Occipital lobe (tissue), 3 donors: ENCODE results near the gene SYNGR3. TPM values are rescaled to one million over a fixed set of nuclear protein-coding genes. Genes with fewer than 3 reads are reported as not detected.

Experiments used
- DNase-seq: peaks from one replicate; lab custom pipeline; 2025; lab: John Stamatoyannopoulos, UW
- small RNA-seq: library from RNA; depleted of rRNA; stranded (forward); fragments of <200 nt; gene quantifications from one replicate; pipeline ENCODE3, GENCODE V24; 2014
- total RNA-seq: library from RNA; depleted of rRNA; stranded (reverse); fragments of >200 nt; gene quantifications from one replicate; pipeline ENCODE4 v1.2.3, GENCODE V29; 2014

The SYNGR3 gene
- total RNA-seq, 1 donor from 2014 or later: 81.3 TPM

- no peak for DNase-seq
These were observed 49.7 kb downstream of the SYNGR3 start for GRCh38 chr16:2039274-2040031.

GRCh38 chr16:2040041-2040786, 50.4 kb downstream of the SYNGR3 start:
- no peak for DNase-seq

- no peak for DNase-seq
These were observed 51.2 kb downstream of the SYNGR3 start for GRCh38 chr16:2040787-2041522.

- no peak for DNase-seq
These were observed 52.6 kb downstream of the SYNGR3 start for GRCh38 chr16:2042171-2042985.

- DNase-seq: no peak
These were observed 53.4 kb downstream of the SYNGR3 start for GRCh38 chr16:2042986-2043666.

Small RNA genes within 50 kb of the gene (small RNA-seq; reads per million reads assigned to genes)
- gene AC005363.2 (not detected), gene RN7SL219P (not detected), gene SNORA10 (not detected), gene SNORA64 (not detected)

Other genes with a start within 250 kb of the SYNGR3 start
- 26.2 TPM for gene NME3, start 218.4 kb upstream of the SYNGR3 start, total RNA-seq
- gene EME2, start 217.2 kb upstream of the SYNGR3 start, total RNA-seq: 6.9 TPM
- gene MRPS34, start 216.8 kb upstream of the SYNGR3 start, total RNA-seq: 30.6 TPM
- gene SPSB3, start 207.4 kb upstream of the SYNGR3 start, total RNA-seq: 60.5 TPM
- gene NUBP2, start 207.0 kb upstream of the SYNGR3 start, total RNA-seq: 37.9 TPM
- not detected for gene IGFALS, start 196.3 kb upstream of the SYNGR3 start, total RNA-seq
- gene HAGH, start 163.1 kb upstream of the SYNGR3 start, total RNA-seq: 49.1 TPM
- gene FAHD1, start 162.8 kb upstream of the SYNGR3 start, total RNA-seq: 63.6 TPM
- not detected for gene MEIOB, start 117.8 kb upstream of the SYNGR3 start, total RNA-seq
- not detected for gene HS3ST6, start 71.6 kb upstream of the SYNGR3 start, total RNA-seq
- 3.6 TPM for gene MSRB1, start 46.8 kb upstream of the SYNGR3 start, total RNA-seq
- not detected for gene RPL3L, start 35.3 kb upstream of the SYNGR3 start, total RNA-seq
- 63.9 TPM for gene NDUFB10, start 30.4 kb upstream of the SYNGR3 start, total RNA-seq
- 1,574 TPM for gene RPS2, start 25.1 kb upstream of the SYNGR3 start, total RNA-seq
- gene RNF151, start 23.1 kb upstream of the SYNGR3 start, total RNA-seq: not detected
- 12.0 TPM for gene TBL3, start 17.9 kb upstream of the SYNGR3 start, total RNA-seq
- 0.78 TPM for gene NOXO1, start 8.5 kb upstream of the SYNGR3 start, total RNA-seq
- gene GFER, start 5.8 kb upstream of the SYNGR3 start, total RNA-seq: 10.9 TPM
- gene ZNF598, start 19.9 kb downstream of the SYNGR3 start, total RNA-seq: 5.5 TPM
- gene NPW, start 29.8 kb downstream of the SYNGR3 start, total RNA-seq: not detected
- gene NHERF2, start 36.9 kb downstream of the SYNGR3 start, total RNA-seq: 9.8 TPM
- gene NTHL1, start 57.9 kb downstream of the SYNGR3 start, total RNA-seq: 20.3 TPM
- 47.3 TPM for gene TSC2, start 58.0 kb downstream of the SYNGR3 start, total RNA-seq
- gene PKD1, start 145.9 kb downstream of the SYNGR3 start, total RNA-seq: 70.3 TPM
- gene RAB26, start 158.7 kb downstream of the SYNGR3 start, total RNA-seq: 5.8 TPM
- 35.6 TPM for gene TRAF7, start 165.8 kb downstream of the SYNGR3 start, total RNA-seq
- gene CASKIN1, start 206.6 kb downstream of the SYNGR3 start, total RNA-seq: 23.6 TPM
- gene MLST8, start 215.5 kb downstream of the SYNGR3 start, total RNA-seq: 10.5 TPM
- gene BRICD5, start 220.9 kb downstream of the SYNGR3 start, total RNA-seq: 3.7 TPM
- 10.1 TPM for gene PGP, start 224.9 kb downstream of the SYNGR3 start, total RNA-seq
- 27.3 TPM for gene E4F1, start 233.6 kb downstream of the SYNGR3 start, total RNA-seq
- 1.7 TPM for gene DNASE1L2, start 246.5 kb downstream of the SYNGR3 start, total RNA-seq